ENCODE measurements around the gene LARGE2.

GRCh38 chr11:45920531-45921477 is 1.7 kb upstream of the LARGE2 start:
- TF ChIP-seq POLR2A (IDR thresholded peaks at IDR 0.05; ENCODE audit: low read length): no peak
- no peak for TF ChIP-seq GATA1 (IDR thresholded peaks at IDR 0.05; ENCODE audit: low read depth, low read length)
